GM19372 (cell line): ENCODE measurements around the gene TTLL6.

ENCODE experiments used
- ATAC-seq: cut with Tn5 transposase; IDR thresholded peaks from one replicate; pipeline ENCODE4 v1.9.1; 2021; ENCODE audit warnings: mild to moderate bottlenecking, low read depth, moderate library complexity; ENCODE audit not compliant: unreplicated experiment

The TTLL6 gene

GRCh38 chr17:48745381-48746275 lies 71.4 kb downstream of the TTLL6 start:
- no peak for ATAC-seq

- no peak for ATAC-seq
These were observed 76.5 kb downstream of the TTLL6 start for GRCh38 chr17:48740537-48740936.

GRCh38 chr17:48738803-48739526 lies 78.1 kb downstream of the TTLL6 start:
- no peak for ATAC-seq

DNA sequence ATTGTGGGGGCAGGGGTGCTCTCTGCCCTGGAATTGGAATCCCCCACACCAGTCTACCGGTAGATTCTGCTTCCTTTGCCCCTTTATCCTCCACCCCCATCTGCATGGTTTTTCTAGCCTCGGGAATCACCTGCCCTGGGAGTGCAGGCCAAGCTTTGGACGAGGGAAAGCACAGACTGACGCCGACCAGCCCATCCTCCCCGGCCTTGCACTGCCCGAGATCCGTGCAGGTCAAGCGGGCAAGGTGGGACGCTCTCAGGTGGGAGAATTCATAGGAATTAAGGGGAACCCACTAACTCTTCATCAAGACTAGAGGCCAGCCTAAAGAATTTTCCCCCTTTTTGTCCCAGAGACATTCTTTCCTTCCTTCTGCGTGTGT lies 78.6 kb downstream of the TTLL6 start:
- ATAC-seq, result no peak

GRCh38 chr17:48737330-48738043 lies 79.5 kb downstream of the TTLL6 start:
- ATAC-seq, result no peak

- no peak for ATAC-seq
These were observed 82.0 kb downstream of the TTLL6 start for GRCh38 chr17:48735062-48735351.

- ATAC-seq, result no peak
These were observed 82.5 kb downstream of the TTLL6 start for GRCh38 chr17:48734333-48735061.

DNA sequence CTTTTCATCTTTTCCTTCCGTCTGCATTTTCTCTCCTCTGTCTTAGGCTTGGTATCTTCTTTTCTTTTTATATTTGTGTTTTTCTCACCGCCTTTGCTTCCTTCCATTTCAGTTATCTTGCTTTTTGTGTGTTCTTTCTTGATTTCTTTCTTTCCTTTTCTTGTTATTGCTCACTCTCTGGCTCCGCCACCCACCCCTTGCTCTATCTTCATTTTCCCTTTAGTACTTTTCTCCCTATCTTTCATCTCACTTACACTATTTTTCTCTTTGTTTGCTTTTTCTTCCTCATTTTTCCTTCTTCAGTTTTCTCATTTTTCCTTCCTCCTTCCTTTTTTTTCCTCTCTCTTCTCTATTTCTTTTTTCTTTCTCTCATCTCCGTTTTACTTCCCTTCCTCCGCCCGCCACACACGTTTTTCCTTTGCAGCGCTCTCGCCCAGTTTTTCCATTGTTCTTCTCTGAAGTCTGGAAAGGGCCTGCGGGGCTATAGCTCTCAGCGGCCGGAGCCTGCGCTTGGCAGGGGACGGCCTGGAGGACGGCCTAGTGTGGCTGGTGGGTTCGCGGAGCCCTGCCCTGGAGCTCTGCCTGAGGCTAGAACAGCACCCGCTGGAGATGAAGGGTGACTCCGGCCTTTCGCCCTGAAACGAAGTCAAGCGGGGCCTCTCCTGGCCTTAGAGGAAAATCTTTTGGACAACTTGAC lies 83.2 kb downstream of the TTLL6 start:
- ATAC-seq, result no peak

GRCh38 chr17:48732688-48733629 lies 84.1 kb downstream of the TTLL6 start:
- no peak for ATAC-seq

DNA sequence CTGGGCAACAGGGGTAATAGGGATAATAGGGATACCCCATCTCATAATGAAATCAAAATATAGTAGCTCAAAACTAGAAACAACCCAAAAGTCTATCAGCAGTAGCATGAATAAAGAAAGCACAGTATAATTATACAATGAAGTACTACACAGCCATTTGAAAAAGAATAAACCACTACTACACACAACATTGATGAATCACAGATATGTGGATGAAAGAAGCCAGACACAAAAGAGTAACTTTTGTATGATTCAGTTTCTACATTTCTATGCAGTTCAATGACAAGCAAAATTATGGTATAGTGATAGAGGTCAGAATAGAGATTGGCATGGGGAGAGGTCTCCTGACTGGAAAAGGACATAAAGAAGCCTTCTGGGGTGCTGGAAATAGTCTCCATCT lies 85.7 kb downstream of the TTLL6 start:
- ATAC-seq, result no peak

DNA sequence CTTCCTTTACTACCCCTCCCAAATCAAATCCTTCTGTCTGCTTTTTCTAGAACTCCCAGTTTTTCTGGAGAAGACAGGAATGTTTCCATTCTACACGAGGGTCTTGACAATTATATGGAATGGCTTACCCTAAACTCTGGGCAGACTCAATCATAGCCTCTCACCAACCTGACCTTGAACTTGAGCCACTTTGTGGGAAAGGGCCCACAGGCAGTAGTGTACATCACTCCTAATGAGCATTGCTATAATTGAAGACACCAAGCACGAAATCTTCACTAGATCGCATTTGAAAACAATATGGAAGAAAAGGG lies 86.8 kb downstream of the TTLL6 start:
- ATAC-seq, result no peak

- ATAC-seq, result no peak
These were observed 87.4 kb downstream of the TTLL6 start for GRCh38 chr17:48729335-48730239.

- no peak for ATAC-seq
These were observed 88.5 kb downstream of the TTLL6 start, which contains the start of gene HOXB13 for GRCh38 chr17:48728232-48729231. Gene HOXB13, minus strand, starts transcription at chr17:48728750. Its CDS starts 157 bp downstream, at chr17:48728593.

DNA sequence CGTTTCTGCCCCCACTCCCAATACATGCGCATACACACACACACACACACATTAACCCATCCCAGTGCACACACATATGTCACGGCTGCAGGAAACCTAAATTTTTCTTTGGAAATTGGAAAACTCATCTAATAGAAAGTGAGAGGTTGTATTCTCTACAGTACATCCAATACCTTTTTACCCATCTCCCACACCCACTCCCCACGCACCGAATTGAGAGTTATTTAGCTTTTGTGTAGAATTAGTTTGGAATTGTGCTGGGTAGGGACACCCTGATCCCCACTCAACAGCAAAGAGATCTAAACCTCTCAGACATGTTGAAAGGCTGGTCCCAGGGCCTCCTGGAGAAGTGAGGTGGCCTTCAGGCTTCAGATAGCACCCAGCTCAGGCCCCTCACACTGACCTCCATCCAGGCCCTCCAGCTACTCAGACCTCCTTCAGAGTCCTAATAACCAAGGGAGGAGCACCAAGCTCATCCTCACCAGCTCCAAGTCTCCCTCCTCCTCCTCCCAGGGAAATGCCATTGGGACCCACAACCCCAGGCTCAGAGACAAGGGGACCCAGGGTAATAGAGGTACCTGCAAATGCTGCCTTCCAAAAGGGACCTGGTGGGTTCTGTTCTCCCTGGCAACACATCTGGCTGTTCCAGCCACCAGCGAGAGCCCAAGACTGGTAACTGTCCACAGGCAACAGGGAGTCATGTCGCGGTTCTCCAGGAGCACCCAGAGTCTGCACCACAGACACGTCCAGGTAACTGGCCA lies 89.4 kb downstream of the TTLL6 start:
- ATAC-seq, result no peak

- ATAC-seq, result no peak
These were observed 90.1 kb downstream of the TTLL6 start for GRCh38 chr17:48726916-48727286.
